OCI-LY1 (cell line): ENCODE measurements around the gene SPATA12.
A peak's percentile ranks its signal among the peaks of the same experiment; 100 is the strongest.

Experiments used
- H2AFZ ChIP-seq: fragments of 200-600 bp; sonication (generic), shearing (Covaris generic); 2 replicates; pipeline ENCODE4 v1.6.0; 2014; ENCODE audit warnings: antibody characterized with exemption, mild to moderate bottlenecking, low read length
- H3F3A ChIP-seq: fragments of 200-600 bp; sonication (generic), shearing (Covaris generic); 2 replicates; pipeline ENCODE4 v1.6.0; 2014; ENCODE audit warnings: mild to moderate bottlenecking, antibody characterized with exemption, low read length, moderate library complexity; ENCODE audit not compliant: insufficient read depth
- H3K27ac ChIP-seq: fragments of 200-600 bp; sonication (generic); 2 replicates; pipeline ENCODE4 v1.5.1; 2014; ENCODE audit warnings: low read length, mixed run types, mild to moderate bottlenecking, low read depth; ENCODE audit not compliant: poor library complexity, severe bottlenecking
- H3K27me3 ChIP-seq: fragments of 200-600 bp; sonication (generic); 2 replicates; pipeline ENCODE4 v1.6.0; 2014; ENCODE audit warnings: antibody characterized with exemption, mild to moderate bottlenecking, low read length, moderate library complexity; ENCODE audit not compliant: insufficient read depth
- H3K36me3 ChIP-seq: fragments of 200-600 bp; sonication (generic); 2 replicates; pipeline ENCODE4 v1.6.1; 2014; ENCODE audit warnings: mild to moderate bottlenecking, antibody characterized with exemption, low read length, moderate library complexity, mixed read lengths; ENCODE audit not compliant: insufficient read depth
- H3K4me1 ChIP-seq: fragments of 200-600 bp; sonication (generic); 2 replicates; pipeline ENCODE4 v1.5.1; 2014; ENCODE audit warnings: mild to moderate bottlenecking, low read length, moderate library complexity; ENCODE audit not compliant: insufficient read depth, severe bottlenecking
- H3K4me2 ChIP-seq: fragments of 200-600 bp; sonication (generic), shearing (Covaris generic); 2 replicates; pipeline ENCODE4 v1.6.1; 2014; ENCODE audit warnings: low read length
- H3K4me3 ChIP-seq: fragments of 200-600 bp; sonication (generic); 2 replicates; pipeline ENCODE4 v1.5.1; 2014; ENCODE audit warnings: low read length, low read depth, mild to moderate bottlenecking, mixed read lengths; ENCODE audit not compliant: poor library complexity, severe bottlenecking
- H3K79me2 ChIP-seq: fragments of 200-600 bp; shearing (Covaris generic); 2 replicates; pipeline ENCODE4 v1.6.1; 2016; ENCODE audit warnings: mixed run types, low read length, mixed read lengths; ENCODE audit not compliant: insufficient read depth
- H3K9ac ChIP-seq: fragments of 200-600 bp; sonication (generic), shearing (Covaris generic); 2 replicates; pipeline ENCODE4 v1.6.1; 2014; ENCODE audit warnings: mild to moderate bottlenecking, low read length, mixed read lengths
- H3K9me2 ChIP-seq: fragments of 200-600 bp; sonication (generic), shearing (Covaris generic); 2 replicates; pipeline ENCODE4 v1.6.1; 2014; ENCODE audit warnings: low read depth, mild to moderate bottlenecking, low read length, mixed read lengths
- H3K9me3 ChIP-seq: fragments of 200-600 bp; shearing (Covaris generic); 2 replicates; pipeline ENCODE4 v1.6.1; 2014; ENCODE audit warnings: low read length, mixed read lengths
- H4K20me1 ChIP-seq: fragments of 200-600 bp; sonication (generic), shearing (Covaris generic); 2 replicates; pipeline ENCODE4 v1.6.0; 2016; ENCODE audit warnings: mild to moderate bottlenecking, low read length; ENCODE audit not compliant: insufficient read depth
- EZH2 ChIP-seq: fragments of 200-600 bp; sonication (generic), shearing (Covaris generic); IDR thresholded peaks from 2 replicates; pipeline ENCODE4 v1.8.0; 2017; ENCODE audit warnings: borderline replicate concordance, mixed run types, mild to moderate bottlenecking, antibody characterized with exemption, low read length, moderate library complexity, mixed read lengths
- TF ChIP-seq, protein P1 (sequence below): fragments of 200-600 bp; sonication (generic), shearing (Covaris generic); IDR thresholded peaks from 2 replicates; pipeline ENCODE4 v1.5.1; 2017; ENCODE audit warnings: mild to moderate bottlenecking, antibody characterized with exemption, low read length, moderate library complexity, mixed read lengths

The SPATA12 gene

DNA sequence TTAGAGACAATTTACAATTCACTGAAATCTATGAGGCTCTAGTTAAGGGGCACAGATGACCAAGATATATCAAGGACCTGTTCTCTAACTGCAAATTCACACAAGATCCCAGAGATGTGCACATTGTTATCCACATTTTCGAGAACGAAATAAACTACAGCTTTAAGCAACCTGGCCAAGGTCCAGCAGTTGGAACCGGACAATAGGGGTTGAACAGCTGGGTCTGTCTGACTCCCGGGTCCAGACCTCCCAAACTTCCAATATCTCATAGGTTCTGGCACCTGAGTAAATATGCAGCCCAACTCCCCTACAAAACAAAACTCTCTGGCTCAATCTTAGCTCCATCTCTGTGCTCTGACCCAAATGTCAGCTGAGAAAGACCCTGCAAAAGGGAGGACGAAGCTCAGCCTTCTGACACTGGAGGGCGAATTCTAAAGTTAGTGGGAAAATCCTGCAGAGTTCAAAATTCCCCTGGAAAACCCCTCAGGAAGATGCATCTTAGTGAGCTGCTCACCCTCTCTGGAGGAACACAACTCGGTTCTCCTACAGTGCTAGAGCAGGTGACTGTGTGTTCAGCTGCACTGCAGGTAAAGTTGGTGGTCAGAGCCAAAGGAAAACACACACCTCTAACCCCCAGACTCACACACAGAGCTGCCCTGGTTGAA lies 14.2 kb upstream of the SPATA12 start:
- no peak overlapping the region for H2AFZ ChIP-seq
- no peak overlapping the region for H3K4me2 ChIP-seq
- H3K4me1 ChIP-seq: peaks cover 54% of the 10 kb centered on the region
- no peaks in the 10 kb centered on the region for H3K9me3 ChIP-seq
- no peak overlapping the region for H3K9ac ChIP-seq
- no peaks in the 10 kb centered on the region for H3K9me2 ChIP-seq
- no peak overlapping the region for H3K4me3 ChIP-seq
- no peaks in the 10 kb centered on the region for H3F3A ChIP-seq
- TF ChIP-seq EZH2: no peak
- TF ChIP-seq, protein P1, sequence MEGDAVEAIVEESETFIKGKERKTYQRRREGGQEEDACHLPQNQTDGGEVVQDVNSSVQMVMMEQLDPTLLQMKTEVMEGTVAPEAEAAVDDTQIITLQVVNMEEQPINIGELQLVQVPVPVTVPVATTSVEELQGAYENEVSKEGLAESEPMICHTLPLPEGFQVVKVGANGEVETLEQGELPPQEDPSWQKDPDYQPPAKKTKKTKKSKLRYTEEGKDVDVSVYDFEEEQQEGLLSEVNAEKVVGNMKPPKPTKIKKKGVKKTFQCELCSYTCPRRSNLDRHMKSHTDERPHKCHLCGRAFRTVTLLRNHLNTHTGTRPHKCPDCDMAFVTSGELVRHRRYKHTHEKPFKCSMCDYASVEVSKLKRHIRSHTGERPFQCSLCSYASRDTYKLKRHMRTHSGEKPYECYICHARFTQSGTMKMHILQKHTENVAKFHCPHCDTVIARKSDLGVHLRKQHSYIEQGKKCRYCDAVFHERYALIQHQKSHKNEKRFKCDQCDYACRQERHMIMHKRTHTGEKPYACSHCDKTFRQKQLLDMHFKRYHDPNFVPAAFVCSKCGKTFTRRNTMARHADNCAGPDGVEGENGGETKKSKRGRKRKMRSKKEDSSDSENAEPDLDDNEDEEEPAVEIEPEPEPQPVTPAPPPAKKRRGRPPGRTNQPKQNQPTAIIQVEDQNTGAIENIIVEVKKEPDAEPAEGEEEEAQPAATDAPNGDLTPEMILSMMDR: no peak
- H4K20me1 ChIP-seq: no peaks in the 10 kb centered on the region
- H3K36me3 ChIP-seq: no peaks in the 10 kb centered on the region
- H3K27ac ChIP-seq: no peak overlapping the region
- H3K27me3 ChIP-seq: no peaks in the 10 kb centered on the region
- H3K79me2 ChIP-seq: no peaks in the 10 kb centered on the region

DNA sequence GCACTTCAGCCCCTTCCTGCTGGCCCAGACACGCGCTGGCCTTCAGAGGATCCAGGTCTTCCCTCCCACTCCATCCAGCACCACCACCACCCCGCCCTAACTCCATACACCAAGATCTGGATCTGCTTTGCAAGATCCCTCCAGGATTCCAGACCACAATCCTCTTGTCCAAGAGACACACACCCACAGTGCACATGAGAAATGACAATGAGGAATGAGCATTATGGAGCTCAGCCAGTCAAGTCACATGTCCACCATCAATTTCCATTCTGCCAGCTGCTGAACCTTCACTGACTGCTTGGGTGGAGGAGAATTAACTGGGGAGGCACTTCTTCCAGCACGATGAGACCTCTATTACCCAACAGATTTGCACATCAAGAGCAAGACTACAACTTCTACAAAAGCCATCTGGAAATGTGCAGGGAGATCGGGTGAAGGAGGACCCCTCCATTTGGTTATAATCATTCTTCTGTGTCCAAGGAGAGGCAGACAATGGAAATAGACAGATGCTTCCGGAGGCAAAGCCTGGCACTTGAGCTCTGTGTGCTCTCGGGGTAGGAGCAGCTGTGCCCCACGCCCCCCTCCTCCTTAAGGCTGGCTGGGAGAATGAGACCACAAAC lies 12.3 kb upstream of the SPATA12 start:
- H3K4me2 ChIP-seq: no peak overlapping the region
- H3K9me3 ChIP-seq: no peaks in the 10 kb centered on the region
- H3K9ac ChIP-seq: no peak overlapping the region
- H3K4me1 ChIP-seq: peaks cover 50% of the 10 kb centered on the region
- no peaks in the 10 kb centered on the region for H3K27me3 ChIP-seq
- H4K20me1 ChIP-seq: no peaks in the 10 kb centered on the region
- TF ChIP-seq EZH2: no peak
- TF ChIP-seq, protein P1: no peak
- no peaks in the 10 kb centered on the region for H3K9me2 ChIP-seq
- H3F3A ChIP-seq: no peaks in the 10 kb centered on the region
- H3K36me3 ChIP-seq: no peaks in the 10 kb centered on the region
- H3K27ac ChIP-seq: peak overlapping the region; percentile 69
- no peaks in the 10 kb centered on the region for H3K79me2 ChIP-seq
- H2AFZ ChIP-seq: no peak overlapping the region
- H3K4me3 ChIP-seq: no peak overlapping the region

DNA sequence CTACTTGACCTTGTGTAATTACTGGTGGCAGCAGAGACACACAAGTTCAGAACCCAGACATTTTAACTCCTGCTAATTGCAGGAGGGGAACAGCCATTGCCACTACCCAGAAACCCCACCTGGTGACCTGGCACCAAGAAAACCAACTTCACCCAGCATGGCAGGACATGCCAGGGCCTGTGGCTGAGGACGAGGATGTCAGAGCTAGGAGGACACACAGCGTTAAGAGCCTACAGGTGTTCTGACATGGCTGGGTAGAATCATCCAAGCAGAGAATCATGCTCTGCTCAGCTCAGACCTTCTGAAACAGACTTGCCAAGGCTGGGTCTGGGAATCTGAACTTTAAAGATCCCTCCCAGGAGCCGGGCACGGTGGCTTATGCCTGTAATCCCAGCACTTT lies 11.7 kb upstream of the SPATA12 start:
- Histone ChIP-seq H3K9me3 (no peaks in the 10 kb centered on the region), H3F3A (no peaks in the 10 kb centered on the region), H3K4me3 (no peak overlapping the region), H3K4me2 (no peak overlapping the region), H4K20me1 (no peaks in the 10 kb centered on the region), H3K27me3 (no peaks in the 10 kb centered on the region), H3K36me3 (no peaks in the 10 kb centered on the region), H3K79me2 (no peaks in the 10 kb centered on the region), H3K9ac (no peak overlapping the region), H3K27ac (peak overlapping the region; percentile 69), H3K9me2 (no peaks in the 10 kb centered on the region), H2AFZ (no peak overlapping the region), H3K4me1 (peaks cover 52% of the 10 kb centered on the region)
- TF ChIP-seq, protein P1: no peak
- no peak for TF ChIP-seq EZH2
